Esophagus muscularis mucosa (tissue), 3 donors: ENCODE results near the gene ATE1.
"Not testable (repeated sequence)": the region's sequence is repeated elsewhere in the genome, so short reads cannot be mapped to it uniquely, and the experiment has no call there.

Experiments used
- POLR2A ChIP-seq: fragments of 450-650 bp; IDR thresholded peaks from one replicate; pipeline ENCODE4 v1.6.1; 2017; ENCODE audit warnings: antibody characterized with exemption, moderate library complexity, mild to moderate bottlenecking, low read depth
- TF ChIP-seq, protein P1 (sequence below), 3 experiments: fragments of 200-600 bp in 2 of 3; fragments of 450-650 bp in 1 of 3; sonication (generic) in 2 of 3; IDR thresholded peaks; one replicate each; pipeline ENCODE4 v1.5.1; 2017 to 2019; ENCODE audit warnings: antibody characterized with exemption in 3 of 3, mild to moderate bottlenecking in 2 of 3, moderate library complexity in 1 of 3

GRCh38 chr10:121929585-121930267 is 1.9 kb upstream of the ATE1 start:
- TF ChIP-seq POLR2A = not testable (repeated sequence)
- TF ChIP-seq, protein P1, sequence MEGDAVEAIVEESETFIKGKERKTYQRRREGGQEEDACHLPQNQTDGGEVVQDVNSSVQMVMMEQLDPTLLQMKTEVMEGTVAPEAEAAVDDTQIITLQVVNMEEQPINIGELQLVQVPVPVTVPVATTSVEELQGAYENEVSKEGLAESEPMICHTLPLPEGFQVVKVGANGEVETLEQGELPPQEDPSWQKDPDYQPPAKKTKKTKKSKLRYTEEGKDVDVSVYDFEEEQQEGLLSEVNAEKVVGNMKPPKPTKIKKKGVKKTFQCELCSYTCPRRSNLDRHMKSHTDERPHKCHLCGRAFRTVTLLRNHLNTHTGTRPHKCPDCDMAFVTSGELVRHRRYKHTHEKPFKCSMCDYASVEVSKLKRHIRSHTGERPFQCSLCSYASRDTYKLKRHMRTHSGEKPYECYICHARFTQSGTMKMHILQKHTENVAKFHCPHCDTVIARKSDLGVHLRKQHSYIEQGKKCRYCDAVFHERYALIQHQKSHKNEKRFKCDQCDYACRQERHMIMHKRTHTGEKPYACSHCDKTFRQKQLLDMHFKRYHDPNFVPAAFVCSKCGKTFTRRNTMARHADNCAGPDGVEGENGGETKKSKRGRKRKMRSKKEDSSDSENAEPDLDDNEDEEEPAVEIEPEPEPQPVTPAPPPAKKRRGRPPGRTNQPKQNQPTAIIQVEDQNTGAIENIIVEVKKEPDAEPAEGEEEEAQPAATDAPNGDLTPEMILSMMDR (IDR thresholded peaks at IDR 0.05) = not testable (repeated sequence)
